ENCODE measurements around the gene MUC4. TPM values are rescaled to one million over a fixed set of nuclear protein-coding genes. Genes with fewer than 3 reads are reported as not detected.
A peak's percentile ranks its signal among the peaks of the same experiment; 100 is the strongest.

MUC4 gene
- total RNA-seq, 1 experiment from 2014 or later = 3.6 TPM

GRCh38 chr3:195697582-195698324, 114.0 kb downstream of the MUC4 start:
- Mint-ChIP-seq H3K36me3 (ENCODE audit: insufficient read depth, unreplicated experiment) (peaks cover 36% of the 10 kb centered on the region), H3K27me3 (ENCODE audit: unreplicated experiment) (no peaks in the 10 kb centered on the region), H3K4me3 (ENCODE audit: low read depth, unreplicated experiment) (no peak overlapping the region), H3K4me1 (ENCODE audit: low read depth, unreplicated experiment) (peaks cover 18% of the 10 kb centered on the region), H3K27ac (ENCODE audit: unreplicated experiment) (peak overlapping the region; percentile 1), H3K9me3 (ENCODE audit: low read depth, unreplicated experiment) (no peaks in the 10 kb centered on the region)
- no peak for DNase-seq
- intact Hi-C loops (cut with micrococcal nuclease; ENCODE audit: unreplicated experiment) = no loop called here
- no TSS peak for BruUV-seq (replicated peaks)
- CTCF ChIA-PET = no interaction called here
- no peak for TF ChIP-seq CTCF (IDR thresholded peaks at IDR 0.05; ENCODE audit: unreplicated experiment)

Small RNA genes within 50 kb of the gene (microRNA-seq; reads per million reads assigned to microRNA genes)
- 3.2 reads per million for gene MIR570

Other genes starting within 250 kb of the MUC4 start
- gene APOD, start 228.0 kb downstream of the MUC4 start, total RNA-seq (2022) = 0.34 TPM in 1 of 2 replicates, not detected in the other
- 83.1 and 128 TPM in 2 replicates for gene MUC20, start 91.0 kb downstream of the MUC4 start, total RNA-seq (2022)
- 50.4 and 53.0 TPM in 2 replicates for gene TNK2, start 96.6 kb upstream of the MUC4 start, total RNA-seq (2022)

All from Calu3 (cell line).